ENCODE measurements around the gene ZC3H6.

ZC3H6 gene

GRCh38 chr2:112296407-112296806 lies 21.0 kb downstream of the ZC3H6 start:
- H3K27ac ChIP-seq, result no peak overlapping the region
- TF ChIP-seq CTCF (conservative IDR thresholded peaks at IDR 0.05) (no peak), ZFX (IDR thresholded peaks at IDR 0.05) (no peak)

- H3K27ac ChIP-seq, result no peak overlapping the region
- no peak for TF ChIP-seq CTCF (conservative IDR thresholded peaks at IDR 0.05)
- no peak for TF ChIP-seq ZFX (IDR thresholded peaks at IDR 0.05)
These were observed 25.8 kb downstream of the ZC3H6 start for GRCh38 chr2:112301171-112301584.

- no peak overlapping the region for H3K27ac ChIP-seq
- TF ChIP-seq ZFX (IDR thresholded peaks at IDR 0.05) (no peak), CTCF (conservative IDR thresholded peaks at IDR 0.05) (no peak)
These were observed 26.6 kb downstream of the ZC3H6 start for GRCh38 chr2:112301973-112302372.

DNA sequence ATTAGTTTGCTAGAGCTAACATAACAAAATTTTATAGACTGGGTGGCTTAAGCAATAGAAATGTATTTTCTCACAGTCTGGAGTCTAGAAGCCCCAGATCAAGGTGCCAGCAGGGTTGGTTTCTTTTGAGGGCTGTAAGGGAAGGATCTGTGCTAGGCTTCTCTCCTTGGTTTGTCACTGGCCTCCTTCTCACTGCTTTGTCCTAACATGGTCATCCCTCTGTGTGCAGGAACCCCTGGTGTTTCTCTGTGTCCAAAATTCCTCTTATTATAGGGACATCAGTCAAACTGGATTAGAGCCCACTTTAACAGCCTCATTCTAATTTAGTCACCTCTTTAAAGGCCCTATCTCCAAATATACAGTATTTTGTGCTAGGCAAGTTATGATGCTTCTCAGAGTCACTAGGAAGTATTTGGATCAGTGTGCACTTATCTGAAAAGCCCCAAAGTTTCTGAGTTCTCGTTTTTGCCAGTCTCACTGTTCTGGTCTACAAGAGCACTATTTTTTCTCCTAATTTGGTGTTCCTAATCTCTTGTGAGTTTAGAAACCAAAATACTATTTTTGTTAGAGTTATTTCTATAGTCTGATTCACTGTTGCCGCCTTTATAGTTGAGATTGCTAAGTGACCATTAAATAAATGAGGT lies 29.0 kb downstream of the ZC3H6 start:
- no peak for TF ChIP-seq ZFX (IDR thresholded peaks at IDR 0.05)
- TF ChIP-seq CTCF (conservative IDR thresholded peaks at IDR 0.05), result no peak
- H3K27ac ChIP-seq, result no peak overlapping the region

GRCh38 chr2:112305132-112305531 lies 29.7 kb downstream of the ZC3H6 start:
- H3K27ac ChIP-seq, result no peak overlapping the region
- no peak for TF ChIP-seq CTCF (conservative IDR thresholded peaks at IDR 0.05)
- no peak for TF ChIP-seq ZFX (IDR thresholded peaks at IDR 0.05)

- H3K27ac ChIP-seq, result no peak overlapping the region
- TF ChIP-seq CTCF (conservative IDR thresholded peaks at IDR 0.05), result no peak
- no peak for TF ChIP-seq ZFX (IDR thresholded peaks at IDR 0.05)
These were observed 35.5 kb downstream of the ZC3H6 start for GRCh38 chr2:112310906-112311305.

- TF ChIP-seq ZFX (IDR thresholded peaks at IDR 0.05), result no peak
- no peak for TF ChIP-seq CTCF (conservative IDR thresholded peaks at IDR 0.05)
- H3K27ac ChIP-seq, result no peak overlapping the region
These were observed 36.5 kb downstream of the ZC3H6 start for GRCh38 chr2:112311932-112312331.

Measured in C4-2B (cell line).